Activated CD8-positive, alpha-beta memory T cell treated with anti-CD3 and anti-CD28 coated beads, Interleukin-2, amount 50 U/mL, for 48 hours (primary cell): ENCODE data around the gene MRPS27.
A peak's percentile ranks its signal among the peaks of the same experiment; 100 is the strongest.

Source experiments
- DNase-seq: peaks from one replicate; pipeline ENCODE4 v3.0.0-alpha.2; 2020

The MRPS27 gene

GRCh38 chr5:72290356-72291133 lies 29.5 kb downstream of the MRPS27 start:
- no peak for DNase-seq

- no peak for DNase-seq
These were observed 31.1 kb downstream of the MRPS27 start for GRCh38 chr5:72288924-72289323.

- no peak for DNase-seq
These were observed 33.2 kb downstream of the MRPS27 start for GRCh38 chr5:72286798-72287197.

- DNase-seq, result no peak
These were observed 34.6 kb downstream of the MRPS27 start for GRCh38 chr5:72285424-72285821.

GRCh38 chr5:72284559-72285423 lies 35.2 kb downstream of the MRPS27 start:
- DNase-seq, result no peak

- no peak for DNase-seq
These were observed 36.7 kb downstream of the MRPS27 start for GRCh38 chr5:72283358-72283757.

GRCh38 chr5:72282878-72283277 lies 37.2 kb downstream of the MRPS27 start:
- no peak for DNase-seq

GRCh38 chr5:72281764-72282499 lies 38.1 kb downstream of the MRPS27 start:
- no peak for DNase-seq

- DNase-seq, result no peak
These were observed 38.6 kb downstream of the MRPS27 start for GRCh38 chr5:72281430-72281763.

- no peak for DNase-seq
These were observed 39.4 kb downstream of the MRPS27 start for GRCh38 chr5:72280581-72281069.

GRCh38 chr5:72276219-72276752 lies 43.8 kb downstream of the MRPS27 start:
- no peak for DNase-seq

GRCh38 chr5:72273547-72273946 lies 46.5 kb downstream of the MRPS27 start:
- no peak for DNase-seq

- no peak for DNase-seq
These were observed 47.6 kb downstream of the MRPS27 start for GRCh38 chr5:72272398-72272797.

GRCh38 chr5:72271702-72272101 lies 48.3 kb downstream of the MRPS27 start:
- no peak for DNase-seq

GRCh38 chr5:72270037-72270436 lies 50.0 kb downstream of the MRPS27 start:
- DNase-seq, result no peak

- DNase-seq, result no peak
These were observed 50.6 kb downstream of the MRPS27 start for GRCh38 chr5:72269411-72269780.

- peak; percentile 56 for DNase-seq
These were observed 51.2 kb downstream of the MRPS27 start for GRCh38 chr5:72268753-72269410.

- DNase-seq, result no peak
These were observed 51.8 kb downstream of the MRPS27 start for GRCh38 chr5:72268260-72268659.

- DNase-seq, result no peak
These were observed 52.4 kb downstream of the MRPS27 start for GRCh38 chr5:72267685-72268084.

GRCh38 chr5:72266862-72267261 lies 53.2 kb downstream of the MRPS27 start:
- no peak for DNase-seq

- no peak for DNase-seq
These were observed 54.8 kb downstream of the MRPS27 start for GRCh38 chr5:72265032-72265877.

GRCh38 chr5:72256536-72256935 lies 63.5 kb downstream of the MRPS27 start:
- no peak for DNase-seq
